GM20000 (cell line): ENCODE results near the gene HOXB8.

Experiments
- DNase-seq: peaks from one replicate; pipeline ENCODE4 v3.0.0; 2012; ENCODE audit warnings: low spot score
- TF ChIP-seq, protein P1 (sequence below): IDR thresholded peaks from 2 replicates; pipeline ENCODE4 v1.5.1; 2012; ENCODE audit warnings: mild to moderate bottlenecking, control low read depth; ENCODE audit errors: extremely low read depth, missing control alignments

The HOXB8 gene

DNA sequence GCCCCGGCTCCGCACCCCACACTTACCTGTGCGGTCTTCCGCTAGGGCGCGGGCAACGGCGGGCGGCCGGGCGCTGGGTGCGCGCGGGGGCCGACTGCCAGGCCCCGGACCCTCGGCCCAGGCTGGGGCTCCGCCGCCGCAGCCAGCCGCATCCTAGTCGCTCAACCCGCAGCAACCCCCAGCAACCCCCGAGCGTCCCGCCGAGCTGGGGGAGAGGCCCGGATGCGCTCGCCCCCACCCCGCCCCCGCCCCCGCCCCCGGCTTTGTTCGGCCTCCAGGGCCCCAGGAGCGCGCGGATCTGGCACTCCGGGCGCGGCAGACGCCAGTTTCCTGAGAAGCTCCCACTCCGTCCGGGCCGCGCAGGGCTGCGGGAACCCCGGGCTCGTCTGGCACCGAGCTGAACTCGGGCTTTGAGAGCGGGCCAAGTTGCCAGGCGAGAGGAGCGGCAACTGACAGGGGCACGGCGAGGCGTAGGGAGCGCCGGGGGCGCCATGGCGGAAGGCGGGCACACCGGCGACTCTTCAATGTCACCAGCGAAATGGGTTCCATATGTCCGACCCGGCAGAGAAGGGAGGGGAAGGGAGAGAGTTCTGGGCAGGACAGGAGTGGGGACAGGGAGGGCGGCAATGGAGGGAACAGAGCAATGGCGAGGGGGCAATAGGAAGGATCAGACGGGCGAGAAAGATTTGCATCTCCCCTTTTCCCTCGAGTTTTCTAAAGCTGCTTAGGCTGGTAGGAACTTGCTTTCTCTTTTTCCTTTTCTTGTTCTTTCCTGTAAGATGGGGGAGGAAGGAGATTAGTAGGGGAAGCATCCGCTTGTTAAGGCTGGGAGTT is 50.7 kb downstream of the HOXB8 start:
- TF ChIP-seq, protein P1, sequence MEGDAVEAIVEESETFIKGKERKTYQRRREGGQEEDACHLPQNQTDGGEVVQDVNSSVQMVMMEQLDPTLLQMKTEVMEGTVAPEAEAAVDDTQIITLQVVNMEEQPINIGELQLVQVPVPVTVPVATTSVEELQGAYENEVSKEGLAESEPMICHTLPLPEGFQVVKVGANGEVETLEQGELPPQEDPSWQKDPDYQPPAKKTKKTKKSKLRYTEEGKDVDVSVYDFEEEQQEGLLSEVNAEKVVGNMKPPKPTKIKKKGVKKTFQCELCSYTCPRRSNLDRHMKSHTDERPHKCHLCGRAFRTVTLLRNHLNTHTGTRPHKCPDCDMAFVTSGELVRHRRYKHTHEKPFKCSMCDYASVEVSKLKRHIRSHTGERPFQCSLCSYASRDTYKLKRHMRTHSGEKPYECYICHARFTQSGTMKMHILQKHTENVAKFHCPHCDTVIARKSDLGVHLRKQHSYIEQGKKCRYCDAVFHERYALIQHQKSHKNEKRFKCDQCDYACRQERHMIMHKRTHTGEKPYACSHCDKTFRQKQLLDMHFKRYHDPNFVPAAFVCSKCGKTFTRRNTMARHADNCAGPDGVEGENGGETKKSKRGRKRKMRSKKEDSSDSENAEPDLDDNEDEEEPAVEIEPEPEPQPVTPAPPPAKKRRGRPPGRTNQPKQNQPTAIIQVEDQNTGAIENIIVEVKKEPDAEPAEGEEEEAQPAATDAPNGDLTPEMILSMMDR: no peak
- no peak for DNase-seq

- TF ChIP-seq, protein P1: no peak
- DNase-seq: no peak
These were observed 51.3 kb downstream of the HOXB8 start for GRCh38 chr17:48563867-48564187.

GRCh38 chr17:48563385-48563838 is 51.7 kb downstream of the HOXB8 start:
- no peak for DNase-seq
- TF ChIP-seq, protein P1: no peak

- TF ChIP-seq, protein P1: no peak
- DNase-seq: no peak
These were observed 52.2 kb downstream of the HOXB8 start for GRCh38 chr17:48562934-48563333.
